SK-N-SH (cell line): ENCODE data around the gene GPR68. TPM values are rescaled to one million over a fixed set of nuclear protein-coding genes. Genes with fewer than 3 reads are reported as not detected.

ENCODE experiments used
- CTCF ChIA-PET: fragments of 300-600, 350-600 bp; formaldehyde crosslinking; extraction: SDS; loops from one replicate; lab custom pipeline; 2021; lab: Yijun Ruan, JAX
- POLR2A ChIA-PET: fragments of 350-600 bp; sonication (Branson Sonifier 250); formaldehyde crosslinking; extraction: SDS; loops from one replicate; lab custom pipeline; 2020; ENCODE audit warnings: antibody characterized with exemption, inconsistent platforms; lab: Yijun Ruan, JAX
- DNase-seq: peaks from one replicate; pipeline ENCODE4 v3.0.0; 2012
- H2AFZ ChIP-seq: fragments of 200-600 bp; sonication (generic); 2 replicates; pipeline ENCODE4 v1.8.1; 2016; ENCODE audit warnings: antibody characterized with exemption, mild to moderate bottlenecking, low read depth
- H3F3A ChIP-seq: fragments of 200-600 bp; sonication (generic); replicated peaks from 2 replicates; pipeline ENCODE3; 2016; ENCODE audit warnings: antibody characterized with exemption, mild to moderate bottlenecking; ENCODE audit not compliant: insufficient read depth
- H3K27ac ChIP-seq, 2 experiments: fragments of 200-500 bp in 1 of 2; fragments of 200-600 bp in 1 of 2; sonication (Bioruptor generic) in 1 of 2; sonication (generic), shearing (Covaris generic) in 1 of 2; 2 replicates each; pipeline versions ENCODE4 v1.5.1 to v1.6.1; 2014 to 2016; ENCODE audit warnings: low read depth in 2 of 2, inconsistent platforms in 1 of 2, low read length in 1 of 2, mild to moderate bottlenecking in 1 of 2, mixed read lengths in 1 of 2
- H3K27me3 ChIP-seq: fragments of 200-600 bp; sonication (generic), shearing (Covaris generic); 2 replicates; pipeline ENCODE4 v1.6.1; 2016; ENCODE audit warnings: mixed run types; ENCODE audit not compliant: insufficient read depth
- H3K36me3 ChIP-seq, 2 experiments: fragments of 200-500 bp in 1 of 2; fragments of 200-600 bp in 1 of 2; sonication (Bioruptor generic) in 1 of 2; sonication (generic) in 1 of 2; replicated peaks in 1 of 2; 2 replicates each; pipeline versions ENCODE3 to v1.5.1; 2014 to 2016; ENCODE audit warnings: low read length in 1 of 2, mild to moderate bottlenecking in 1 of 2; ENCODE audit not compliant: insufficient read depth in 2 of 2, control insufficient read depth in 1 of 2
- H3K4me1 ChIP-seq, 2 experiments: fragments of 200-500 bp in 1 of 2; fragments of 200-600 bp in 1 of 2; sonication (Bioruptor generic) in 1 of 2; sonication (generic), shearing (Covaris generic) in 1 of 2; 2 replicates each; pipeline versions ENCODE4 v1.5.1 to v1.6.1; 2014 to 2016; ENCODE audit warnings: low read depth in 1 of 2, low read length in 1 of 2, mixed run types in 1 of 2; ENCODE audit not compliant: insufficient read depth in 2 of 2, control insufficient read depth in 1 of 2
- H3K4me2 ChIP-seq: fragments of 200-600 bp; sonication (generic), shearing (Covaris generic); 2 replicates; pipeline ENCODE4 v1.6.1; 2017; ENCODE audit warnings: mixed run types
- H3K4me3 ChIP-seq, 2 experiments: fragments of 200-500 bp in 1 of 2; fragments of 200-600 bp in 1 of 2; sonication (Bioruptor generic) in 1 of 2; sonication (generic), shearing (Covaris generic) in 1 of 2; 2 replicates each; pipeline versions ENCODE4 v1.5.1 to v1.8.1; 2014 to 2016; ENCODE audit warnings: low read depth in 2 of 2, inconsistent platforms in 1 of 2, low read length in 1 of 2, mild to moderate bottlenecking in 1 of 2, mixed read lengths in 1 of 2, moderate library complexity in 1 of 2
- H3K79me2 ChIP-seq: fragments of 200-600 bp; sonication (generic); 2 replicates; pipeline ENCODE4 v1.8.1; 2017; ENCODE audit warnings: mild to moderate bottlenecking; ENCODE audit not compliant: insufficient read depth
- H3K9ac ChIP-seq: fragments of 200-600 bp; sonication (generic); 2 replicates; pipeline ENCODE4 v1.6.1; 2017; ENCODE audit warnings: mixed run types
- H3K9me2 ChIP-seq: fragments of 200-600 bp; sonication (generic); 2 replicates; pipeline ENCODE4 v1.6.1; 2017; ENCODE audit warnings: mixed run types
- H3K9me3 ChIP-seq: fragments of 200-600 bp; sonication (generic); 2 replicates; pipeline ENCODE4 v1.6.1; 2017; ENCODE audit warnings: mixed run types, mild to moderate bottlenecking, moderate library complexity
- H4K20me1 ChIP-seq: fragments of 200-600 bp; sonication (generic); 2 replicates; pipeline ENCODE4 v1.6.1; 2017; ENCODE audit warnings: mild to moderate bottlenecking, mixed run types; ENCODE audit not compliant: insufficient read depth
- CHD2 ChIP-seq: fragments of 150-350 bp; IDR thresholded peaks from 2 replicates; pipeline ENCODE4 v1.6.1; 2018; ENCODE audit warnings: low read length; ENCODE audit not compliant: partially characterized antibody
- ELF1 ChIP-seq: IDR thresholded peaks from 2 replicates; pipeline ENCODE4 v1.4.0; 2012
- FOSL2 ChIP-seq: IDR thresholded peaks from 2 replicates; pipeline ENCODE4 v1.4.0; 2012; ENCODE audit warnings: low read depth, mild to moderate bottlenecking, moderate library complexity, borderline replicate concordance
- FOXJ3 ChIP-seq: sonication (generic); formaldehyde crosslinking; IDR thresholded peaks from 2 replicates; pipeline ENCODE4 v1.5.1; 2020; ENCODE audit warnings: mild to moderate bottlenecking, missing genetic modification reagents
- GABPA ChIP-seq: IDR thresholded peaks from 2 replicates; pipeline ENCODE4 v1.4.0; 2012; ENCODE audit warnings: low read depth, mild to moderate bottlenecking
- MEF2A ChIP-seq: IDR thresholded peaks from 2 replicates; pipeline ENCODE4 v1.4.0; 2012; ENCODE audit warnings: low read depth, borderline replicate concordance
- NFIC ChIP-seq: IDR thresholded peaks from 2 replicates; pipeline ENCODE4 v1.4.0; 2012; ENCODE audit warnings: borderline replicate concordance
- POLR2AphosphoS5 ChIP-seq: IDR thresholded peaks from 2 replicates; pipeline ENCODE4 v1.6.1; 2012; ENCODE audit warnings: low read depth, low read length
- RAD21 ChIP-seq: IDR thresholded peaks from 2 replicates; pipeline ENCODE4 v1.6.1; 2012; ENCODE audit warnings: mild to moderate bottlenecking, low read length
- RXRA ChIP-seq: IDR thresholded peaks from 2 replicates; pipeline ENCODE4 v1.4.0; 2012; ENCODE audit warnings: low read depth, mild to moderate bottlenecking, borderline replicate concordance
- SIN3A ChIP-seq: IDR thresholded peaks from 2 replicates; pipeline ENCODE4 v1.6.1; 2012; ENCODE audit warnings: low read depth, mild to moderate bottlenecking, low read length, moderate library complexity, borderline replicate concordance
- TAF1 ChIP-seq: IDR thresholded peaks from 2 replicates; pipeline ENCODE4 v1.6.1; 2012; ENCODE audit warnings: low read depth, mild to moderate bottlenecking, low read length, moderate library complexity, borderline replicate concordance
- WGBS: methylation state at CpG from one replicate; pipeline ENCODE4 v1.1.6; 2017; ENCODE audit warnings: low lambda C conversion rate; 5-methylcytosine and 5-hydroxymethylcytosine counted together
- polyA plus RNA-seq, 3 experiments: library from polyadenylated mRNA; depleted of rRNA; stranded (reverse); fragments of >200 nt; gene quantifications; 2 replicates each; pipeline ENCODE4 v1.2.3, GENCODE V29; 2012
- TF ChIP-seq, protein P1 (sequence below): IDR thresholded peaks from 2 replicates; pipeline ENCODE4 v1.4.0; 2012; ENCODE audit warnings: low read depth, borderline replicate concordance
- TF ChIP-seq, protein P2 (sequence below): fragments of 150-350 bp; IDR thresholded peaks from 2 replicates; pipeline ENCODE4 v1.6.1; 2016; ENCODE audit warnings: mild to moderate bottlenecking, low read depth, low read length
- TF ChIP-seq, protein P3 (sequence below): IDR thresholded peaks from 2 replicates; pipeline ENCODE4 v1.4.0; 2012; ENCODE audit warnings: low read depth, borderline replicate concordance

Gene GPR68, protein sequence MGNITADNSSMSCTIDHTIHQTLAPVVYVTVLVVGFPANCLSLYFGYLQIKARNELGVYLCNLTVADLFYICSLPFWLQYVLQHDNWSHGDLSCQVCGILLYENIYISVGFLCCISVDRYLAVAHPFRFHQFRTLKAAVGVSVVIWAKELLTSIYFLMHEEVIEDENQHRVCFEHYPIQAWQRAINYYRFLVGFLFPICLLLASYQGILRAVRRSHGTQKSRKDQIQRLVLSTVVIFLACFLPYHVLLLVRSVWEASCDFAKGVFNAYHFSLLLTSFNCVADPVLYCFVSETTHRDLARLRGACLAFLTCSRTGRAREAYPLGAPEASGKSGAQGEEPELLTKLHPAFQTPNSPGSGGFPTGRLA
- polyA plus RNA-seq (2012; rRNA removed): 0.18 and 0.62 TPM in 2 replicates
- 0.26 and 0.49 TPM in 2 replicates for polyA plus RNA-seq (2012; cell fraction: cytosol; rRNA removed)
- 0.63 and 1.2 TPM in 2 replicates for polyA plus RNA-seq (2012; cell fraction: nucleus; rRNA removed)

DNA sequence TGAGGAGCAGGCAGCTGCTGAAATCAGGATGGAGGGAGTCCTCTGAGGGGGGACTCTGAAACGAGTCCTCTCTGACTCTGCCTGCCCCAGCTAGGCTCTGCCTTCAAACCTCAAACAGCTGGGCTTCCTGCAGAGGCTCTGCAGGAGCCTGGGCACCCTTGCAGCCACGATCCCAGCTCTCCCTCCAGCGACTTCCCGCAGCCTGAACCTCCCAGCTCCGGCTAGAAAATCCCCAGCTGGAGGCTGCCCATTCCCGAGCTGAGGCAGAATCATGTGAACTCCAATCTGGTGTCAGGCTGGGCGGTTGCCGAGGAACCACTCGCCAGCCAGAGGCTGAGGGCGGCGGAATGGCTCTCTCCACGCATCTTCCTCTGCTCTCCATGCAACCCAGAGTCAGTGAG lies at the start of gene GPR68:
Gene GPR68, minus strand, starts transcription at position 204 of the 401 bp plus-strand sequence. CDS start 9,654 bp downstream, outside the sequence.
- Histone ChIP-seq H3K4me2 (peak within 1 kb of the TSS; percentile 41; the same call in 1 of the 2 replicates), H3K4me1 (peaks cover 7 to 48% of the 10 kb centered on the region in 2 experiments; a peak in 2 of 4 replicates), H3K9me3 (no peaks in the 10 kb centered on the region), H3K79me2 (no peaks in the 10 kb centered on the region), H4K20me1 (no peaks in the 10 kb centered on the region), H3K27ac (peak within 1 kb of the TSS in 1 of 2 experiments; percentile 83; a peak in 2 of 4 replicates), H3K27me3 (no peaks in the 10 kb centered on the region), H3K36me3 (no peaks in the 10 kb centered on the region), H3K4me3 (peak within 1 kb of the TSS in 1 of 2 experiments; percentile 1; a peak in 1 of 4 replicates), H3F3A (no peaks in the 10 kb centered on the region), H2AFZ (no peak within 1 kb of the TSS), H3K9me2 (no peaks in the 10 kb centered on the region), H3K9ac (no peak within 1 kb of the TSS)
- WGBS: 44% methylated on average over 8 of the region's 12 CpGs
- peak; percentile 79 for DNase-seq
- POLR2A ChIA-PET: interaction anchor here (0.9 to 1.0 kb wide), 2 partner anchors 33 to 70 kb away, joined by 3 to 4 read pairs; no protein-coding TSS in a partner anchor
- CTCF ChIA-PET: interaction anchor here (1.0 to 3.2 kb wide), 6 partner anchors 10 to 343 kb away, joined by 3 to 21 read pairs (median 10); no protein-coding TSS in a partner anchor
- TF ChIP-seq, protein P1, sequence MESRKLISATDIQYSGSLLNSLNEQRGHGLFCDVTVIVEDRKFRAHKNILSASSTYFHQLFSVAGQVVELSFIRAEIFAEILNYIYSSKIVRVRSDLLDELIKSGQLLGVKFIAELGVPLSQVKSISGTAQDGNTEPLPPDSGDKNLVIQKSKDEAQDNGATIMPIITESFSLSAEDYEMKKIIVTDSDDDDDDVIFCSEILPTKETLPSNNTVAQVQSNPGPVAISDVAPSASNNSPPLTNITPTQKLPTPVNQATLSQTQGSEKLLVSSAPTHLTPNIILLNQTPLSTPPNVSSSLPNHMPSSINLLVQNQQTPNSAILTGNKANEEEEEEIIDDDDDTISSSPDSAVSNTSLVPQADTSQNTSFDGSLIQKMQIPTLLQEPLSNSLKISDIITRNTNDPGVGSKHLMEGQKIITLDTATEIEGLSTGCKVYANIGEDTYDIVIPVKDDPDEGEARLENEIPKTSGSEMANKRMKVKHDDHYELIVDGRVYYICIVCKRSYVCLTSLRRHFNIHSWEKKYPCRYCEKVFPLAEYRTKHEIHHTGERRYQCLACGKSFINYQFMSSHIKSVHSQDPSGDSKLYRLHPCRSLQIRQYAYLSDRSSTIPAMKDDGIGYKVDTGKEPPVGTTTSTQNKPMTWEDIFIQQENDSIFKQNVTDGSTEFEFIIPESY: no peak
- no peak for TF ChIP-seq CHD2
- TF ChIP-seq RAD21: peak; percentile 22; the same call in 1 of the 2 replicates

DNA sequence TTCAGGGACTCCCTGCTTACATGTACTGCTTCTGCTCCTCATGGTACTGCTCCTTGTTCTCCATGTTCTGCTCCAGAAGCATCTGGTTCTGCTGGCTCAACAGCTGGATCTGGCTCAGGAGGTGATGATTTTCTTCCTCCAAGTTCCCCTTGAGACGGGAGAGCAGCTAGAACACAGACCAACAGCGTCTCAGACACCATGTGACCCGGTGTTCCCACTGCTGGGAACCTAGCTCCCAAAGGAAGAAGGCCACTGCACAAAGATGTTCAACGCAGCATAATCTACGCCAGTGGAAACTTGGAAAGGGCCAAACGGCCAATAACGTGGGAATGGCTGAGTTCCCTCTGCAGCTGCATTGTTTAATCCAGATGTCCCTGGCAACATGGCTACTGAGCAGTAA lies 49.6 kb upstream of the GPR68 start:
- no peaks in the 10 kb centered on the region for H3K79me2 ChIP-seq
- POLR2A ChIA-PET: no interaction called here
- H3F3A ChIP-seq: no peaks in the 10 kb centered on the region
- no peak overlapping the region for H3K4me3 ChIP-seq
- no peak for DNase-seq
- H4K20me1 ChIP-seq: no peaks in the 10 kb centered on the region
- CTCF ChIA-PET: interaction anchor here (1.0 to 18.4 kb wide), 4 partner anchors 15 to 124 kb away, joined by 3 to 391 read pairs (median 4); partner anchors contain the start of gene CCDC88C
- no peak overlapping the region for H3K27ac ChIP-seq
- H3K4me2 ChIP-seq: no peak overlapping the region
- H3K36me3 ChIP-seq: no peaks in the 10 kb centered on the region
- H3K27me3 ChIP-seq: no peaks in the 10 kb centered on the region
- no peak overlapping the region for H2AFZ ChIP-seq
- H3K9me2 ChIP-seq: no peaks in the 10 kb centered on the region
- WGBS: 64% methylated on average over 7 of the region's 7 CpGs
- no peak overlapping the region for H3K9ac ChIP-seq
- H3K9me3 ChIP-seq: no peaks in the 10 kb centered on the region
- H3K4me1 ChIP-seq: no peaks in the 10 kb centered on the region
- TF ChIP-seq ELF1: no peak
- TF ChIP-seq, protein P1: no peak
- no peak for TF ChIP-seq NFIC
- no peak for TF ChIP-seq POLR2AphosphoS5
- no peak for TF ChIP-seq RXRA
- no peak for TF ChIP-seq RAD21
- no peak for TF ChIP-seq CHD2
- no peak for TF ChIP-seq FOXJ3 (CRISPR knock-in tag)
- no peak for TF ChIP-seq MEF2A
- TF ChIP-seq, protein P2, sequence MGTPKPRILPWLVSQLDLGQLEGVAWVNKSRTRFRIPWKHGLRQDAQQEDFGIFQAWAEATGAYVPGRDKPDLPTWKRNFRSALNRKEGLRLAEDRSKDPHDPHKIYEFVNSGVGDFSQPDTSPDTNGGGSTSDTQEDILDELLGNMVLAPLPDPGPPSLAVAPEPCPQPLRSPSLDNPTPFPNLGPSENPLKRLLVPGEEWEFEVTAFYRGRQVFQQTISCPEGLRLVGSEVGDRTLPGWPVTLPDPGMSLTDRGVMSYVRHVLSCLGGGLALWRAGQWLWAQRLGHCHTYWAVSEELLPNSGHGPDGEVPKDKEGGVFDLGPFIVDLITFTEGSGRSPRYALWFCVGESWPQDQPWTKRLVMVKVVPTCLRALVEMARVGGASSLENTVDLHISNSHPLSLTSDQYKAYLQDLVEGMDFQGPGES: no peak
- TF ChIP-seq TAF1: no peak
- TF ChIP-seq SIN3A: no peak
- no peak for TF ChIP-seq GABPA
- TF ChIP-seq, protein P3, sequence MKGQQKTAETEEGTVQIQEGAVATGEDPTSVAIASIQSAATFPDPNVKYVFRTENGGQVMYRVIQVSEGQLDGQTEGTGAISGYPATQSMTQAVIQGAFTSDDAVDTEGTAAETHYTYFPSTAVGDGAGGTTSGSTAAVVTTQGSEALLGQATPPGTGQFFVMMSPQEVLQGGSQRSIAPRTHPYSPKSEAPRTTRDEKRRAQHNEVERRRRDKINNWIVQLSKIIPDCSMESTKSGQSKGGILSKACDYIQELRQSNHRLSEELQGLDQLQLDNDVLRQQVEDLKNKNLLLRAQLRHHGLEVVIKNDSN: no peak
- no peak for TF ChIP-seq FOSL2
